GM12872 (cell line): ENCODE data around the gene IGSF3.

Experiments used
- CTCF ChIP-seq: IDR thresholded peaks from 3 replicates; pipeline ENCODE4 v1.5.1; 2011; ENCODE audit warnings: low read depth, mild to moderate bottlenecking, low read length, moderate library complexity; ENCODE audit not compliant: insufficient read depth

IGSF3 gene

GRCh38 chr1:116709666-116710167, 42.2 kb upstream of the IGSF3 start:
- TF ChIP-seq CTCF = no peak

DNA sequence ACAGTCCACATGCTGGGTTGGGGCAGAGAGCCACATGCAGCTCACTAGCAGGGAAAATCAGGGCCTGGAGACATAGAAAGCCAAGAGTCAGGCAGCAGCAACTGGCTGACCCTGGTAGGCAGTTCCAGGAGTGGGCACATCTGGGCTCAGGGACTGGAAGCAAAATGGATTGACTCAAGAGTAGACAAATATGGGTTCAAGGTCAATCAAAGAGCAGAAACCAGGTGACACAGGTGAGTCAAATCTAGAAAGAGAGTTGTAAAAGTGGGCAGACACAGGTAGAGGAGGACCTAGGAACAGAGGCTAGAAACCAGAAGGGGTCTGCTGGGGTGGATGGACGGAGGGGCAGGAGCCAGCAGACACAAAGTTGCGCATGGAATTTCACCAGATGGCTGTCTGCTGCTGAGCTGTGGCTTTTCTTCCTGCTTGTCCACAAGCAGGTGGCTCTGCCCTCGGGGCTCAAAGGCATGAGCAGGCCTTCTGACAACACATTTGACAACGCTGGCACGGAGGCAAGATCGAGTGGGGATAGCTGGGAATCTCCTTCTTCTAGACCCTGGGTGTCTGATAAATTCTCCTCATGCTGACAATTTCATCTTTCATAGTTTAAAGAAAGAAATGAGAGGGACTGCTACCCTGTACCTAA, 40.8 kb upstream of the IGSF3 start:
- no peak for TF ChIP-seq CTCF

- no peak for TF ChIP-seq CTCF
Observed at GRCh38 chr1:116706841-116707240, 39.3 kb upstream of the IGSF3 start.

DNA sequence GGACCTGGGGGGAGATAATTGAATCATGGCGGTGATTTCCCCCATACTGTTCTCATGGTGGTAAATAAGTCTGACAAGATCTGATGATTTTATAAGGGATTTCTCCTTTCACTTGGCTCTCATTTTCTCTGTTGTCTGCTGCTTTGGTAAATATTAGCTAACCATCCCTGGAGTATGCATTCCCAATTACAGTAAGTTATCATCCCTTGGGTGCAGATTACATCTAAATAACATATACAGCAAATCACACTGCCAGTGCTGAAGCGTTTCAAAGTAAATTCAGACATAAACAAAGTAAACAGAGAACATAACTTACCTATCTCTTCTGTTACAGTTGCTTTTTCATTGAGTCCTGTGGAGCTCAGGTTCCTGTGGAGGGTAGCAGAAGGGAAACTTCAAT, 38.6 kb upstream of the IGSF3 start:
- TF ChIP-seq CTCF = no peak

- TF ChIP-seq CTCF = no peak
Observed at GRCh38 chr1:116704278-116704677, 36.7 kb upstream of the IGSF3 start.

DNA sequence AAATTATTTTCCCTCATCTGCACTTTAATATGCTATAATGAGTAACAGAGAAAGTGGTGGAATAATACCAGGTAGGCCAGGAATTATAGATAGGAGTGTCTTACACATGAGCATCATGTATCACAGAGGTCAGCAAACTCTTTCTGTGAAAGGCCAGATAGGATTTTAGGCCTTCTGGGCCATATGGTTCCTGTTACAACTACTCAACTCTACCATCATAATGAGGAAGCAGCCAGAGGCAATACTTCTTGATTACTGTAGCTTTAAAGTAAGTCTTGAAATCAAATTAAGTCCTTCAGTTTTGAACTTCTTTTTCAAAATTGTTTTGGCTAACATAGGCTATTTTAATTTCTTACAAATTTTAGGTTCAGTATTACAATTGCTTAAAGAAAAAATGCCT, 32.1 kb upstream of the IGSF3 start:
- no peak for TF ChIP-seq CTCF

- no peak for TF ChIP-seq CTCF
Observed at GRCh38 chr1:116698244-116698595, 30.7 kb upstream of the IGSF3 start.
